Heart left ventricle (tissue), 16 donors: Measurements from ENCODE around the gene PLCL1. TPM values are rescaled to one million over a fixed set of nuclear protein-coding genes. Genes with fewer than 3 reads are reported as not detected.

Experiments
- ATAC-seq, 4 donors: fragments of 200-7000 bp; cut with Tn5 transposase; one replicate each; pipeline ENCODE4 v1.9.1; 2020 to 2022; ENCODE audit warnings: moderate library complexity in 4 of 4, mild to moderate bottlenecking in 3 of 4, moderate number of reproducible peaks in 1 of 4
- DNase-seq, 5 donors: peaks; one replicate each; pipeline ENCODE4 v3.0.0-alpha.2; 2020
- H3K27ac ChIP-seq, 12 donors: fragments of 200-600 bp; sonication (generic) in 4 of 12; one replicate each; pipeline versions ENCODE4 v1.5.0 to v1.8.0; 2016 to 2022; ENCODE audit warnings: mild to moderate bottlenecking in 2 of 12
- H3K27me3 ChIP-seq, 9 donors: fragments of 200-600 bp; sonication (generic) in 2 of 9; one replicate each; pipeline versions ENCODE4 v1.5.1 to v1.8.0; 2016 to 2022; ENCODE audit warnings: mild to moderate bottlenecking in 3 of 9
- H3K36me3 ChIP-seq, 9 donors: fragments of 200-600 bp; sonication (generic) in 2 of 9; one replicate each; pipeline versions ENCODE4 v1.5.0 to v1.8.0; 2018 to 2022; ENCODE audit warnings: mild to moderate bottlenecking in 2 of 9
- H3K4me1 ChIP-seq, 12 donors: fragments of 200-600 bp; sonication (generic) in 4 of 12; one replicate each; pipeline versions ENCODE4 v1.5.0 to v1.8.0; 2016 to 2022; ENCODE audit warnings: mild to moderate bottlenecking in 3 of 12
- H3K4me3 ChIP-seq, 12 donors: fragments of 200-600 bp; sonication (generic) in 4 of 12; one replicate each; pipeline versions ENCODE4 v1.5.0 to v1.8.0; 2017 to 2022; ENCODE audit warnings: mild to moderate bottlenecking in 9 of 12, moderate library complexity in 4 of 12
- H3K9me3 ChIP-seq, 12 donors: fragments of 200-600 bp; sonication (generic) in 4 of 12; one replicate each; pipeline versions ENCODE4 v1.5.0 to v1.8.0; 2016 to 2022; ENCODE audit warnings: mild to moderate bottlenecking in 1 of 12
- CTCF ChIP-seq, 12 donors: fragments of 200-600 bp; sonication (generic) in 4 of 12; IDR thresholded peaks; one replicate each; pipeline versions ENCODE4 v1.5.0 to v1.8.0; 2018 to 2022; ENCODE audit warnings: antibody characterized with exemption in 12 of 12, mild to moderate bottlenecking in 5 of 12
- POLR2A ChIP-seq, 2 donors: fragments of 450-650 bp; IDR thresholded peaks; one replicate each; pipeline ENCODE4 v1.6.1; 2017; ENCODE audit warnings: antibody characterized with exemption in 2 of 2, mild to moderate bottlenecking in 2 of 2, moderate library complexity in 2 of 2
- WGBS, 4 donors: extraction: QIAGEN DNeasy Blood & Tissue Kit in 2 of 4; methylation state at CpG; one replicate each; pipeline versions ENCODE4 v1.1.5 to v1.1.7; 2013 to 2018; 5-methylcytosine and 5-hydroxymethylcytosine counted together
- intact Hi-C, 10 donors: fragments of 100-400 bp; cut with DNase I; formaldehyde crosslinking; loops; one replicate each; pipeline versions ENCODE4 v1.11.1 to v1.14.2; 2022
- polyA plus RNA-seq, 2 donors: library from polyadenylated mRNA; stranded (reverse); fragments of 200-250 nt; gene quantifications; one replicate each; pipeline ENCODE4 v1.2.3, GENCODE V29; 2013
- total RNA-seq, 9 donors: library from RNA; depleted of rRNA in 2 of 9; stranded (reverse); fragments of >200 nt in 2 of 9; fragmentation: NEBNext Ultra II Directional in 3 of 9; extraction: Animal tissue kit (Norgen Biotek cat#: 25700) in 3 of 9; gene quantifications; one replicate each; pipeline versions ENCODE4 v1.1.0 to v1.2.4, GENCODE V29; 2016 to 2023
- donor health status: ischemic (EF 13 %, LVEDD 7.1; RV severe dilation, severe dysfunction).
- donor health status: healthy with polysubstance abuse.
- donor health status: DM: no; HTN: yes; CAD: no.
- donor health status: DM: no; HTN: no; CAD: no.
- donor health status: ischemic (EF 25% LVEDD 6.9; RV normal size, moderate dysfunction).
- donor health status: ischemic (EF 25% LVEDD 5.7; RV mildly dilated, moderate dysfunction).
- donor health status: healthy.
- donor health status: DM: yes; HTN: yes; CAD: no.
- donor health status: ischemic (EF 35%, LVEDD 5.7; RV mildly dilated, moderate dysfunction).
- donor health status: nonischemic (EF 11% LVEDD 7.7; RV severe dilation, severe dysfunction).
- donor health status: DM: yes; HTN: yes; CAD: no.
- donor health status: PGD.
- donor health status: ischemic (EF 29% LVEDD 5.4; RV normal size, mild dysfunction).
- donor health status: nonischemic (EF 23%, LVEDD 6.1; RV moderate dilation, normal function).

Gene PLCL1
- total and polyA plus RNA-seq, 11 donors = 22.0 to 126 (median 90.4) TPM

GRCh38 chr2:198178766-198179165 lies 374.4 kb downstream of the PLCL1 start:
- no peak for ATAC-seq
- no peaks in the 10 kb centered on the region for H3K27me3 ChIP-seq
- intact Hi-C loops = no loop called here

GRCh38 chr2:198186257-198186656 lies 381.9 kb downstream of the PLCL1 start:
- intact Hi-C loops = no loop called here

More at GRCh38 chr2:198178766-198179165, 374.4 kb downstream of the PLCL1 start:
- H3K4me1 ChIP-seq = no peaks in the 10 kb centered on the region
- peaks cover 0 to 27% (median 0%) of the 10 kb centered on the region in 12 donors for H3K9me3 ChIP-seq
- no peak overlapping the region for H3K27ac ChIP-seq
- TF ChIP-seq CTCF (IDR thresholded peaks at IDR 0.05) (no peak), POLR2A (IDR thresholded peaks at IDR 0.05) (no peak)
- H3K36me3 ChIP-seq = no peaks in the 10 kb centered on the region
- DNase-seq = no peak
- H3K4me3 ChIP-seq = no peak overlapping the region

GRCh38 chr2:198187841-198188240 lies 383.4 kb downstream of the PLCL1 start:
- Histone ChIP-seq H3K4me3 (no peak overlapping the region), H3K27me3 (no peaks in the 10 kb centered on the region), H3K9me3 (peaks cover 0 to 6% (median 0%) of the 10 kb centered on the region in 12 donors), H3K27ac (no peak overlapping the region), H3K4me1 (peaks cover 0 to 3% (median 0%) of the 10 kb centered on the region in 12 donors), H3K36me3 (no peaks in the 10 kb centered on the region)
- ATAC-seq = no peak
- WGBS, 4 donors = 51 to 66% (median 61%) methylated on average over 1 of the region's 1 CpG
- no peak for DNase-seq
- intact Hi-C loops = no loop called here
- TF ChIP-seq CTCF (IDR thresholded peaks at IDR 0.05) (no peak), POLR2A (IDR thresholded peaks at IDR 0.05) (no peak)

More at GRCh38 chr2:198186257-198186656, 381.9 kb downstream of the PLCL1 start:
- no peaks in the 10 kb centered on the region for H3K4me1 ChIP-seq
- WGBS, 4 donors = 85 to 97% (median 90%) methylated on average over 1 of the region's 1 CpG
- no peak for ATAC-seq
- peaks cover 0 to 6% (median 0%) of the 10 kb centered on the region in 12 donors for H3K9me3 ChIP-seq
- no peaks in the 10 kb centered on the region for H3K27me3 ChIP-seq
- no peak overlapping the region for H3K27ac ChIP-seq
- TF ChIP-seq POLR2A (IDR thresholded peaks at IDR 0.05) (no peak), CTCF (IDR thresholded peaks at IDR 0.05) (no peak)
- H3K36me3 ChIP-seq = no peaks in the 10 kb centered on the region
- DNase-seq = no peak
- no peak overlapping the region for H3K4me3 ChIP-seq

GRCh38 chr2:198188982-198189381 lies 384.6 kb downstream of the PLCL1 start:
- H3K27me3 ChIP-seq = no peaks in the 10 kb centered on the region
- intact Hi-C loops = no loop called here
- ATAC-seq (no peak), DNase-seq (peak in 1 of 5 donors; percentile 35)
- peaks cover 0 to 3% (median 0%) of the 10 kb centered on the region in 12 donors for H3K4me1 ChIP-seq
- TF ChIP-seq CTCF (IDR thresholded peaks at IDR 0.05) (no peak), POLR2A (IDR thresholded peaks at IDR 0.05) (no peak)
- H3K9me3 ChIP-seq = peaks cover 0 to 6% (median 0%) of the 10 kb centered on the region in 12 donors
- no peak overlapping the region for H3K4me3 ChIP-seq
- WGBS, 4 donors = 42 to 77% (median 59%) methylated on average over 12 to 13 of the region's 13 CpGs
- no peaks in the 10 kb centered on the region for H3K36me3 ChIP-seq
- H3K27ac ChIP-seq = no peak overlapping the region
